Muscle layer of duodenum (tissue), 2 donors: ENCODE measurements around the gene CFAP61.
A peak's percentile ranks its signal among the peaks of the same experiment; 100 is the strongest.

Experiments used
- H3K27ac ChIP-seq: one replicate; pipeline ENCODE4 v1.7.0; 2013; ENCODE audit warnings: mild to moderate bottlenecking, low read length
- H3K27me3 ChIP-seq: one replicate; pipeline ENCODE4 v1.7.0; 2013; ENCODE audit warnings: low read depth, mild to moderate bottlenecking, control low read depth, low read length
- H3K36me3 ChIP-seq, 2 donors: one replicate each; pipeline ENCODE4 v1.7.0; 2013; ENCODE audit warnings: low read length in 2 of 2, control low read depth in 1 of 2, mild to moderate bottlenecking in 1 of 2; ENCODE audit not compliant: insufficient read depth in 2 of 2, control insufficient read depth in 1 of 2
- H3K4me1 ChIP-seq, 2 donors: one replicate each; pipeline ENCODE4 v1.7.0; 2013; ENCODE audit warnings: low read length in 2 of 2, mild to moderate bottlenecking in 2 of 2, control low read depth in 1 of 2, moderate library complexity in 1 of 2; ENCODE audit not compliant: insufficient read depth in 2 of 2, control insufficient read depth in 1 of 2
- H3K4me3 ChIP-seq, 2 donors: one replicate each; pipeline ENCODE4 v1.7.0; 2013; ENCODE audit warnings: low read length in 2 of 2, low read depth in 1 of 2, mild to moderate bottlenecking in 1 of 2
- H3K9me3 ChIP-seq, 2 donors: one replicate each; pipeline ENCODE4 v1.7.0; 2013; ENCODE audit warnings: low read length in 2 of 2, control low read depth in 1 of 2, mild to moderate bottlenecking in 1 of 2; ENCODE audit not compliant: control insufficient read depth in 1 of 2
- donor health status: healthy.

Gene CFAP61

DNA sequence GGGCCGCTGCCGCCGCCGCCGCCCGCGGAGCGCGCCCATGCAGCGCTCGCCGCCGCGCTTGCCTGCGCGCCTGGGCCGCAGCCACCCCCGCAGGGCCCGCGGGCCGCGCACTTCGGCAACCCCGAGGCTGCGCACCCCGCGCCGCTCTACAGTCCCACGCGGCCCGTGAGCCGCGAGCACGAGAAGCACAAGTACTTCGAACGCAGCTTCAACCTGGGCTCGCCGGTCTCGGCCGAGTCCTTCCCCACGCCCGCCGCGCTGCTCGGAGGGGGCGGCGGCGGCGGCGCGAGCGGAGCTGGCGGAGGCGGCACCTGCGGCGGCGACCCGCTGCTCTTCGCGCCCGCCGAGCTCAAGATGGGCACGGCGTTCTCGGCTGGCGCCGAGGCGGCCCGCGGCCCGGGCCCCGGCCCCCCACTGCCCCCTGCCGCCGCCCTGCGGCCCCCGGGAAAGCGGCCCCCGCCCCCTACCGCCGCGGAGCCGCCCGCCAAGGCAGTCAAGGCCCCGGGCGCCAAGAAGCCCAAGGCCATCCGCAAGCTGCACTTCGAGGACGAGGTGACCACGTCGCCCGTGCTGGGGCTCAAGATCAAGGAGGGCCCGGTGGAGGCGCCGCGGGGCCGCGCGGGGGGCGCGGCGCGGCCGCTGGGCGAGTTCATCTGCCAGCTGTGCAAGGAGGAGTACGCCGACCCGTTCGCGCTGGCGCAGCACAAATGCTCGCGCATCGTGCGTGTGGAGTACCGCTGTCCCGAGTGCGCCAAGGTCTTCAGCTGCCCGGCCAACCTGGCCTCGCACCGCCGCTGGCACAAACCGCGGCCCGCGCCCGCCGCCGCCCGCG, 316.3 kb downstream of the CFAP61 start:
- Histone ChIP-seq H3K9me3 (no peaks in the 10 kb centered on the region), H3K36me3 (no peaks in the 10 kb centered on the region), H3K27ac (no peak overlapping the region), H3K27me3 (peaks cover 63% of the 10 kb centered on the region), H3K4me3 (peak overlapping the region in 1 of 2 donors; percentile 62), H3K4me1 (peaks cover 0 to 34% of the 10 kb centered on the region in 2 donors)

DNA sequence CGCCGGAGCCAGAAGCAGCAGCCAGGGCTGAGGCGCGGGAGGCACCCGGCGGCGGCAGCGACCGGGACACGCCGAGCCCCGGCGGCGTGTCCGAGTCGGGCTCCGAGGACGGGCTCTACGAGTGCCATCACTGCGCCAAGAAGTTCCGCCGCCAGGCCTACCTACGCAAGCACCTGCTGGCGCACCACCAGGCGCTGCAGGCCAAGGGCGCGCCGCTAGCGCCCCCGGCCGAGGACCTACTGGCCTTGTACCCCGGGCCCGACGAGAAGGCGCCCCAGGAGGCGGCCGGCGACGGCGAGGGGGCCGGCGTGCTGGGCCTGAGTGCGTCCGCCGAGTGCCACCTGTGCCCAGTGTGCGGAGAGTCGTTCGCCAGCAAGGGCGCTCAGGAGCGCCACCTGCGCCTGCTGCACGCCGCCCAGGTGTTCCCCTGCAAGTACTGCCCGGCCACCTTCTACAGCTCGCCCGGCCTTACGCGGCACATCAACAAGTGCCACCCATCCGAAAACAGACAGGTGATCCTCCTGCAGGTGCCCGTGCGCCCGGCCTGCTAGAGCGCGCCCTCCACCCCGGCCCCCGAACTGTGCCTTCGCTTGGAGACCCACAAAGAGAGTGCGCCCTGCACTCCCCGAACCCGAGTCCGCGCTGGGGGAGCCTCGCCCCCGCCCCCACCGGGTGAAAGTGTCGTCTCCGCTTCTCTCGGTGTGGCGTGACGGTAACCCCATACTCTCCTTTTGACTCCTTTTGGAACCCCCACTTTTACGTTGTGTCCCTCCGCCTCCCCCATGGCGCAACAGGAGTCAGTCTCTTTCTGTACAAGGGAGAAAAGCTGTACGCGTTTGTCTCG, 317.1 kb downstream of the CFAP61 start:
- peak overlapping the region in 1 of 2 donors; percentile 62 for H3K4me3 ChIP-seq
- H3K9me3 ChIP-seq, result no peaks in the 10 kb centered on the region
- H3K36me3 ChIP-seq, result no peaks in the 10 kb centered on the region
- no peak overlapping the region for H3K27ac ChIP-seq
- peaks cover 61% of the 10 kb centered on the region for H3K27me3 ChIP-seq
- peaks cover 0 to 26% of the 10 kb centered on the region in 2 donors for H3K4me1 ChIP-seq

DNA sequence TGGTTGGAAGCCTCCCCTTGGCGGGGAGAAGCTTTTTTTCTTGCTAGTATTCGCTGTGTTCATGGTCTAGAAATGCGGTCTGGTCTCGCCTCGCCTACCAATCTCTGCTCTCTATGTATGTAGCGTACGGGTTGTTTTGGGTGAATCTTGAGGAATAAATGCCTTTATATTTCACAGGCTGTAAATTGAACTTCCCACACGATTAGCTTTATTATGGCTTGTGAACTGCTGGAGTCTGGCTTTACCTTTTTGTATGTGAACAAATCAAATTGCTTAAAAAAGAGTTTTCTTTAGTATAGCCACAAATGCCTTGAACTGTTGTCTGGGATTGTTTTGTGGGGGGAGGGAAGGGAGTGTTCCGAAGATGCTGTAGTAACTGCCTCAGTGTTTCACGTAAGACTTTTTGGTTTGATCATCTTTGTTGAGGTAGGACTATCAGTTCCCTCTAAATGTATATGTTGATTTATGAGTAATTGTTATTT, 317.8 kb downstream of the CFAP61 start:
- H3K9me3 ChIP-seq, result no peaks in the 10 kb centered on the region
- no peak overlapping the region for H3K4me3 ChIP-seq
- H3K27me3 ChIP-seq, result peaks cover 54% of the 10 kb centered on the region
- peaks cover 0 to 22% of the 10 kb centered on the region in 2 donors for H3K4me1 ChIP-seq
- H3K36me3 ChIP-seq, result no peaks in the 10 kb centered on the region
- no peak overlapping the region for H3K27ac ChIP-seq

DNA sequence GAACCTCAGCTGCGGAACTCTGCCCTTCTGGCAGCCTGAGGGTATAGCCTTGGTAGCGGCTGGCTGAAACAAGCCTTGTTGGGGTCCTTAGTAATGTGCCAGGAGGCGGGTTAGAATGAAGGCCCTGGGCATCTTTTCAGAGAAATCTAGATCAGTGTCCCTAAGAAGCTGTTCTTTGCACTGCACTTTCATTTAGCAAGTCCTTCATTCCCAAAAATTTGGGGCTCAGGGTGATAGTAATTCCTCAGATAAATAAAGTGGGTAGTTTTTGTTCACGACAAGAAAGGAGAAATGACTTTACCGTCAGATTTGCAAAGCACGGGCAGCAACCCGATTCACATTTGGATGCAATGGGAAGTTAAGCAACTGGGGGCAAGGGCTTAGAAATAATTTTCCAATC, 318.8 kb downstream of the CFAP61 start:
- Histone ChIP-seq H3K9me3 (no peaks in the 10 kb centered on the region), H3K4me3 (no peak overlapping the region), H3K27me3 (peaks cover 45% of the 10 kb centered on the region), H3K36me3 (no peaks in the 10 kb centered on the region), H3K4me1 (peaks cover 0 to 22% of the 10 kb centered on the region in 2 donors), H3K27ac (no peak overlapping the region)

DNA sequence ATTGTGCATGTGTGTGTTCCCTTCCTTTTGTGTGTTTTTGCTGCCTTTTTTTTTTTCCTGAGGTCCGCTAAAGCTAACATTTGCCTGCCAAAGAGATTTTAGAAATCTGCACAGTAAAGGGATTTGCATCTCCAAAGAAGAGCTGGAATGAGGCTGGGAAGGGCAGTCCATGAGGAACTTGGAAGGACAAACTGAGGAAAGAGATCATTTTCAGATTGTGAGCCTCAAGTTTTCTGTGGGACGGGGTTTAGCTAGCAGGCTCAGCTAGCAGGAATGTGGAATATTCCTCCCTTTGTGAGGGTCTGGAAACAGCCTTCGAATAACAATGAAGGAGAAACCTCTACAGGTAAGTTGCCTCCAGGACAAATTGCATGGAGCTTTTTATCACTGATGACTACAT, 319.3 kb downstream of the CFAP61 start:
- H3K27ac ChIP-seq, result no peak overlapping the region
- no peaks in the 10 kb centered on the region for H3K36me3 ChIP-seq
- peaks cover 0 to 22% of the 10 kb centered on the region in 2 donors for H3K4me1 ChIP-seq
- H3K9me3 ChIP-seq, result no peaks in the 10 kb centered on the region
- peaks cover 40% of the 10 kb centered on the region for H3K27me3 ChIP-seq
- no peak overlapping the region for H3K4me3 ChIP-seq

DNA sequence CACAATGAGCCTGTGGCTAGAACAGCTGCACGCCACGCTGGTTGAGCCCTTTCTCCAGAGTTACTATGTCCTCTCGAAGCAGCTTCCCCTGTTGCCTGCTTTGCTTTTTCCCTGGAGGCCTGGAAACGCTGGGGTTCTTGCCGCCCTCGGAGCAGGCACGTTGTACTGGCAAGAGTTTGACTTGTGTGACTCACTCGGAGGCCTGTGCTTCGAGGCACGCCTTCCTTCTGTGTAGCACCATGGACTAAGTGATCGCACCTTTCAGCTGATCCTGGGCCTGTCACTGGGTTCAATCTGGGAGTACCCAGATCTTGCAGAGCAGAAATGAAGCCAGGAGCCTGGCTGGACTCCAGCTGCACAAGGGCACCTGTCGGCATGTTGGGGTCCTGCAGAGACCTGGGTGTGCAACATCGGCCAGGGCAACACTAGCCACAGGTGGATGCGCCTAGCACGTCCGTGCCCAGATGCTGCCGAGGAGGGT, 320.8 kb downstream of the CFAP61 start:
- H3K27ac ChIP-seq, result no peak overlapping the region
- H3K9me3 ChIP-seq, result no peaks in the 10 kb centered on the region
- peaks cover 34% of the 10 kb centered on the region for H3K27me3 ChIP-seq
- no peak overlapping the region for H3K4me3 ChIP-seq
- H3K36me3 ChIP-seq, result no peaks in the 10 kb centered on the region
- peaks cover 0 to 13% of the 10 kb centered on the region in 2 donors for H3K4me1 ChIP-seq

DNA sequence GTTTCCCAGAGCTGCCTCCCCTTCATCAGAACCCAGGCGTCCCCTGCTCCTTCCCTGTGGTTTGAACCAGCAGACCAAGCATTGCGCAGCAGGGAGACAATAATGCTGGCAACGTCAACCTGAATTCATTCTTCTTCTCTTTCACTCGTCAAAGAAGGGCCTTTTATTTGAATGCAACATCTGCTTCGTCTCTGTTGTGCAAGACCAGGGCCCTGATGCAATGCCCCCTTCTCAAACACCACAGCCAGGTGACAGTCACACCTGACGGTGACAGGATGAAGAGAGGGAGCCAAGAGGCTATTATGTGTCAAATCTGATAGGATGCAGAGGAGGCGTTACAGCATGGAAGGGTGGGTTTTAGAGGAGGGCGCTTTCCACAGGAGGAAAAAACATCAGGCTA, 323.5 kb downstream of the CFAP61 start:
- peaks cover 21% of the 10 kb centered on the region for H3K27me3 ChIP-seq
- no peak overlapping the region for H3K4me3 ChIP-seq

DNA sequence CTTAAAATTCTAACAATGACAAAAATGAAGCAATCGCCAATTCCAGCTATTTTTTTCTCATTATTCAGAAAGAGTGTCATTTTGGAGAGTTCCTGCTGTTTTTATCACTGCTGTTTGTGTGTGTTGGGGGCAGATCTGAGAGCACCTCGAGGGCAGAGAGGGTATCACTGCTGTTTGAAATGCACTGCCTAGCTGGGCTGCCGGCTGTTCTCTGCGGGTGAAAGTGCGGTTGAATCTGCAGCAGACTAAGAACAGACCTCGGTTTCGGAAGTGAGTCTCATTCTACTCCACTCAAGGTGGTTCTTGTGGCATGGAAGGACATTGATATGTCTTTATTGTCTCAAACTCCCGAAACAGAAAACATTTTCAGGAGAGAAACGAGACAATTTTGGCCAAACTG, 333.9 kb downstream of the CFAP61 start:
- Histone ChIP-seq H3K4me3 (no peak overlapping the region), H3K27ac (no peak overlapping the region), H3K4me1 (no peaks in the 10 kb centered on the region), H3K36me3 (peaks cover 0 to 5% of the 10 kb centered on the region in 2 donors), H3K9me3 (no peaks in the 10 kb centered on the region), H3K27me3 (no peaks in the 10 kb centered on the region)

More for the DNA sequence above, 323.5 kb downstream of the CFAP61 start:
- Histone ChIP-seq H3K36me3 (no peaks in the 10 kb centered on the region), H3K27ac (no peak overlapping the region), H3K9me3 (peaks cover 0 to 4% of the 10 kb centered on the region in 2 donors), H3K4me1 (no peaks in the 10 kb centered on the region)

DNA sequence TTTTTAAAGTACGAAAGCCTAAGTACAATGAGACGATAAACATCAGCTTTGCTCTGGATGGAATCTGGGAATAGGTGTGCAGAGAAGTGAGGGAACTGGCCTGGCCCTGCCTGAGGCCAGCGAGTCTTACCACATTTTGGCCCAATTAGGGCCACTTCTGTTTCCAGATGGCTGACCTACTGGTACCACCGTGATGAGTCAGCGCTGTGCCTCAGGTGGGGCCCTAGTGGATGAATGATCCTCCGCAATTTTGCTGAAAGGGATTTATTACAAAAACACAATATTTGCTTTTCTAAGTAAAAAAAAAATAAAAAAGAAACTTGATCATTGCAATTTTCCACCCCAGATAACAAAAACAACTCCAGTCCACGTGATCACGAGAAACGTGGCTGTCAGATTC, 338.1 kb downstream of the CFAP61 start:
- Histone ChIP-seq H3K27me3 (no peaks in the 10 kb centered on the region), H3K4me1 (no peaks in the 10 kb centered on the region), H3K4me3 (no peak overlapping the region), H3K36me3 (peaks cover 5 to 21% of the 10 kb centered on the region in 2 donors), H3K9me3 (no peaks in the 10 kb centered on the region), H3K27ac (no peak overlapping the region)

DNA sequence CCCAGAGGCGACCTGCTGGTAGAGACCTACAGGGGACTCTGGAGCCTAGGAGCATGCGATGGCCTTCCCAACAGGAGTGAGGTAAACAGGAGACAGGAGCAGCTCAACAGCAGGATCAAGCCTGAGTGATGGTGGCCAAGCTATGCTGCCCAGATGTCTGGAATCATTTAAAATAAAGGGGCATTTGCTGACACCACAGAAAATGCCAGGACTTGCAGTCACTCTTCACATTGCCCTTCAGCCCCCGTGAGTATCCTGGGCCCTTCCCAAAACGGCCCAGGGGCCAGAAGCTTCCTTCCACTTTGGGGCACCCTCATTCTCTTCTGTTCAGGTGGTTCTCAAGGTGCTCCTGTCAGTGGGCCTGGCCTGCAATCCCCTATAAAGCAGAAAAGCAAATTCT, 338.8 kb downstream of the CFAP61 start:
- no peak overlapping the region for H3K27ac ChIP-seq
- peaks cover 5 to 25% of the 10 kb centered on the region in 2 donors for H3K36me3 ChIP-seq
- no peak overlapping the region for H3K4me3 ChIP-seq
- H3K9me3 ChIP-seq, result no peaks in the 10 kb centered on the region
- H3K4me1 ChIP-seq, result no peaks in the 10 kb centered on the region
- H3K27me3 ChIP-seq, result no peaks in the 10 kb centered on the region

DNA sequence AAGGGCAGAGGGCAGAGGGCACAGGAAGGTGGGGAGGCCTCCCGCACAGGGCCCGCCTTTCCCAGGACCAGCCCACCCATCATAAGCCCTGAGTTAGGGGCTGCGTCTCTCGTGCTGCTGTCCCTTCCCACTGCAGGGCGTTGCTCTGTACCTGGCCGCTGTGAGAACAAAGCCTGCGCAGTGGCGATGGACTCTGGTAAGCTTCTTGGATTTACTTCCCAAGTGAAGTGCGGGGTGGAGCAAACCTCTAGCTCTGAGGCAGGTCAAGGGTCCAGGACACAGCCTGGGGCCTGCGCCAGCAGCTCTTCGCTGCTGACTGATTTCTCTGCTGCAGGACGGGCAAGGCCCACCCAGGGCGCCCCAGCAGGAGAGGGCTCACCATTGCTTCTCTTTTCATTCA, 339.4 kb downstream of the CFAP61 start:
- no peaks in the 10 kb centered on the region for H3K9me3 ChIP-seq
- no peaks in the 10 kb centered on the region for H3K4me1 ChIP-seq
- no peak overlapping the region for H3K27ac ChIP-seq
- H3K27me3 ChIP-seq, result no peaks in the 10 kb centered on the region
- H3K4me3 ChIP-seq, result no peak overlapping the region
- peaks cover 5 to 28% of the 10 kb centered on the region in 2 donors for H3K36me3 ChIP-seq
